Measurements from ENCODE around the gene TRABD2B.

DNA sequence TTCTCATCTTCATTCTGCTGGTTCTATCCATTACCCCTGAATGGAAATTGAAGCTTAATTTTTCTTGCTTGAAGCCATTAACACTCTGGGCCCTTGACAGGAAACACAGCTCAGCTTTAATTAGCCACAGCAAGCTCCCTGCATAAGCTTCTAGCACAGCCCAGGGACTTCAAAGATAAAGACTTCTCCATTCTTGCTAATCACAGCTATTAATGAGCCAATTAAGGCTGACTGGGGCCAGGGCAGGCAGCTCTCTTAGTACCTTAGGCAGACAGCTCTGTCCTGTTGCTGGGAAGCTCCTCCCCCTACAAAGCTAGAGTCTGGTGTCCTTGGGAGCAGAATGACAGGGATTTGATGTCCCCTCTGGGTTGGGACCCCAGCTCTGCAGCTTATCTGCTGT, 27.9 kb upstream of the TRABD2B start:
- TF ChIP-seq ZEB2 (tag by site-specific recombination; IDR thresholded peaks at IDR 0.05) (no peak), ZSCAN30 (tag by site-specific recombination; IDR thresholded peaks at IDR 0.05) (no peak)
- TF ChIP-seq, protein P1, sequence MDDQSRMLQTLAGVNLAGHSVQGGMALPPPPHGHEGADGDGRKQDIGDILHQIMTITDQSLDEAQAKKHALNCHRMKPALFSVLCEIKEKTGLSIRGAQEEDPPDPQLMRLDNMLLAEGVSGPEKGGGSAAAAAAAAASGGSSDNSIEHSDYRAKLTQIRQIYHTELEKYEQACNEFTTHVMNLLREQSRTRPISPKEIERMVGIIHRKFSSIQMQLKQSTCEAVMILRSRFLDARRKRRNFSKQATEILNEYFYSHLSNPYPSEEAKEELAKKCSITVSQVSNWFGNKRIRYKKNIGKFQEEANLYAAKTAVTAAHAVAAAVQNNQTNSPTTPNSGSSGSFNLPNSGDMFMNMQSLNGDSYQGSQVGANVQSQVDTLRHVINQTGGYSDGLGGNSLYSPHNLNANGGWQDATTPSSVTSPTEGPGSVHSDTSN (CRISPR knock-in tag; IDR thresholded peaks at IDR 0.05), result no peak
